Left ventricle myocardium inferior (tissue), 1 donor: Measurements from ENCODE around the gene RPS6KA5. TPM values are rescaled to one million over a fixed set of nuclear protein-coding genes. Genes with fewer than 3 reads are reported as not detected.
"Not testable (repeated sequence)": the region's sequence is repeated elsewhere in the genome, so short reads cannot be mapped to it uniquely, and the experiment has no call there.

Source experiments
- DNase-seq: peaks from one replicate; pipeline ENCODE4 v3.0.0-alpha.2; 2020
- H3K27ac ChIP-seq: fragments of 200-600 bp; replicated peaks from 2 replicates; pipeline ENCODE4 v1.8.0; 2021
- H3K27me3 ChIP-seq: fragments of 200-600 bp; 2 replicates; pipeline ENCODE4 v1.8.0; 2021; ENCODE audit warnings: low read depth
- H3K36me3 ChIP-seq: fragments of 200-600 bp; 2 replicates; pipeline ENCODE4 v1.8.0; 2021
- H3K4me1 ChIP-seq: fragments of 200-600 bp; 2 replicates; pipeline ENCODE4 v1.8.0; 2021
- H3K4me3 ChIP-seq: fragments of 200-600 bp; 2 replicates; pipeline ENCODE4 v1.8.0; 2021; ENCODE audit warnings: mild to moderate bottlenecking, moderate library complexity
- H3K9me3 ChIP-seq: fragments of 200-600 bp; replicated peaks from 2 replicates; pipeline ENCODE4 v1.8.0; 2021
- CTCF ChIP-seq: fragments of 200-600 bp; IDR thresholded peaks from 2 replicates; pipeline ENCODE4 v1.8.0; 2021; ENCODE audit warnings: antibody characterized with exemption, mild to moderate bottlenecking, borderline replicate concordance
- intact Hi-C: fragments of 100-400 bp; cut with micrococcal nuclease; formaldehyde crosslinking; loops from one replicate; pipeline ENCODE4 v1.11.0; 2022
- total RNA-seq: library from RNA; stranded (reverse); fragmentation: NEBNext Ultra II Directional; extraction: Animal tissue kit (Norgen Biotek cat#: 25700); gene quantifications from one replicate; pipeline ENCODE4 v1.2.1, GENCODE V29; 2021
- donor health status: DM: no; HTN: yes; CAD: no; lungs with severe emphysema.

The RPS6KA5 gene
- total RNA-seq, 1 donor from 2014 or later = 6.4 TPM

- no peak for DNase-seq
- Histone ChIP-seq H3K27me3 (no peaks in the 10 kb centered on the region), H3K4me1 (no peaks in the 10 kb centered on the region), H3K9me3 (no peaks in the 10 kb centered on the region), H3K27ac (no peak overlapping the region), H3K36me3 (no peaks in the 10 kb centered on the region), H3K4me3 (no peak overlapping the region)
- intact Hi-C loops = no loop called here
- no peak for TF ChIP-seq CTCF
These were observed 78.8 kb downstream of the RPS6KA5 start for GRCh38 chr14:90981636-90982035.

GRCh38 chr14:90980636-90981035, 79.8 kb downstream of the RPS6KA5 start:
- intact Hi-C loops, H3K9me3 ChIP-seq, H3K4me3 ChIP-seq, H3K27ac ChIP-seq, DNase-seq, H3K27me3 ChIP-seq, H3K4me1 ChIP-seq, H3K36me3 ChIP-seq: not testable (repeated sequence)

- no peak for TF ChIP-seq CTCF
- H3K4me1 ChIP-seq = no peaks in the 10 kb centered on the region
- no peaks in the 10 kb centered on the region for H3K36me3 ChIP-seq
- no peaks in the 10 kb centered on the region for H3K27me3 ChIP-seq
- intact Hi-C loops = no loop called here
- no peaks in the 10 kb centered on the region for H3K9me3 ChIP-seq
- no peak overlapping the region for H3K4me3 ChIP-seq
- DNase-seq = no peak
- no peak overlapping the region for H3K27ac ChIP-seq
These were observed 80.9 kb downstream of the RPS6KA5 start for GRCh38 chr14:90979515-90979914.

GRCh38 chr14:90976101-90976500, 84.3 kb downstream of the RPS6KA5 start:
- no peak for TF ChIP-seq CTCF
- H3K27ac ChIP-seq = no peak overlapping the region
- no peaks in the 10 kb centered on the region for H3K4me1 ChIP-seq
- H3K9me3 ChIP-seq = no peaks in the 10 kb centered on the region
- DNase-seq = no peak
- no peaks in the 10 kb centered on the region for H3K36me3 ChIP-seq
- intact Hi-C loops = no loop called here
- no peaks in the 10 kb centered on the region for H3K27me3 ChIP-seq
- H3K4me3 ChIP-seq = no peak overlapping the region

- intact Hi-C loops = no loop called here
- no peaks in the 10 kb centered on the region for H3K27me3 ChIP-seq
- H3K9me3 ChIP-seq = peaks cover 8% of the 10 kb centered on the region
- TF ChIP-seq CTCF = no peak
- H3K36me3 ChIP-seq = no peaks in the 10 kb centered on the region
- no peak overlapping the region for H3K4me3 ChIP-seq
- DNase-seq = no peak
- H3K4me1 ChIP-seq = peaks cover 8% of the 10 kb centered on the region
- no peak overlapping the region for H3K27ac ChIP-seq
These were observed 88.8 kb downstream of the RPS6KA5 start for GRCh38 chr14:90971687-90972086.

GRCh38 chr14:90970167-90970600, 90.3 kb downstream of the RPS6KA5 start:
- Histone ChIP-seq H3K27ac (no peak overlapping the region), H3K9me3 (peaks cover 8% of the 10 kb centered on the region), H3K27me3 (no peaks in the 10 kb centered on the region), H3K4me1 (peaks cover 8% of the 10 kb centered on the region), H3K36me3 (no peaks in the 10 kb centered on the region), H3K4me3 (no peak overlapping the region)
- DNase-seq = no peak
- intact Hi-C loops = no loop called here
- no peak for TF ChIP-seq CTCF
